ENCODE data around the gene CNPY1. TPM values are rescaled to one million over a fixed set of nuclear protein-coding genes. Genes with fewer than 3 reads are reported as not detected.

The CNPY1 gene
- total RNA-seq, 1 experiment from 2014 or later = not detected

- Histone ChIP-seq H2BK15ac (ENCODE audit: low read depth, low read length) (no peak overlapping the region), H3K27me3 (ENCODE audit: insufficient read depth, low read length) (peaks cover 5% of the 10 kb centered on the region; the same call in 1 of the 2 replicates), H2BK12ac (ENCODE audit: insufficient read length, low read depth, low read length) (no peak overlapping the region), H4K5ac (ENCODE audit: insufficient read length, low read depth, low read length) (no peak overlapping the region), H3K4ac (ENCODE audit: low read depth, low read length) (no peak overlapping the region), H3K56ac (ENCODE audit: insufficient read length, low read depth, low read length) (no peak overlapping the region), H3K27ac (ENCODE audit: insufficient read length, low read depth, low read length) (no peak overlapping the region), H3K9ac (ENCODE audit: extremely low read depth, insufficient read length, low read length) (no peak overlapping the region), H2AK5ac (ENCODE audit: insufficient read length, low read length) (no peak overlapping the region), H3K79me2 (ENCODE audit: insufficient read depth, low read length) (no peaks in the 10 kb centered on the region), H3K23ac (ENCODE audit: insufficient read length, low read depth, low read length) (no peak overlapping the region), H3K18ac (ENCODE audit: insufficient read length, low read depth, low read length) (no peak overlapping the region), H4K91ac (ENCODE audit: insufficient read length, low read depth, low read length) (no peak overlapping the region), H4K8ac (replicated peaks; ENCODE audit: insufficient read length, low read depth, low read length) (no peak overlapping the region), H3K23me2 (ENCODE audit: insufficient read length, low read depth, low read length, poor library complexity, severe bottlenecking) (peaks cover 6% of the 10 kb centered on the region), H3K79me1 (ENCODE audit: insufficient read depth, low read depth, low read length, poor library complexity, severe bottlenecking) (no peaks in the 10 kb centered on the region), H3K4me2 (ENCODE audit: insufficient read depth, insufficient read length, low read length) (no peak overlapping the region), H3K4me1 (ENCODE audit: insufficient read depth, low read length) (no peaks in the 10 kb centered on the region; the same call in 1 of the 2 replicates), H4K20me1 (ENCODE audit: control insufficient read depth, insufficient read depth, insufficient read length) (no peaks in the 10 kb centered on the region), H2BK120ac (ENCODE audit: low read depth, low read length, poor library complexity, severe bottlenecking) (no peak overlapping the region), H3K9me3 (ENCODE audit: control insufficient read depth, low read depth, low read length) (no peaks in the 10 kb centered on the region), H2BK5ac (ENCODE audit: insufficient read length, low read length) (no peak overlapping the region), H3K14ac (ENCODE audit: insufficient read depth, low read length) (no peak overlapping the region), H3T11ph (ENCODE audit: low read length) (no peak overlapping the region), H2AFZ (ENCODE audit: low read length) (no peak overlapping the region), H2BK20ac (ENCODE audit: low read depth, low read length, poor library complexity, severe bottlenecking) (no peak overlapping the region)
- WGBS (ENCODE audit: extremely low coverage, insufficient read length, low lambda C conversion rate) = no CpG with 5 or more reads among the region's 33 CpGs
- TF ChIP-seq, protein P1, sequence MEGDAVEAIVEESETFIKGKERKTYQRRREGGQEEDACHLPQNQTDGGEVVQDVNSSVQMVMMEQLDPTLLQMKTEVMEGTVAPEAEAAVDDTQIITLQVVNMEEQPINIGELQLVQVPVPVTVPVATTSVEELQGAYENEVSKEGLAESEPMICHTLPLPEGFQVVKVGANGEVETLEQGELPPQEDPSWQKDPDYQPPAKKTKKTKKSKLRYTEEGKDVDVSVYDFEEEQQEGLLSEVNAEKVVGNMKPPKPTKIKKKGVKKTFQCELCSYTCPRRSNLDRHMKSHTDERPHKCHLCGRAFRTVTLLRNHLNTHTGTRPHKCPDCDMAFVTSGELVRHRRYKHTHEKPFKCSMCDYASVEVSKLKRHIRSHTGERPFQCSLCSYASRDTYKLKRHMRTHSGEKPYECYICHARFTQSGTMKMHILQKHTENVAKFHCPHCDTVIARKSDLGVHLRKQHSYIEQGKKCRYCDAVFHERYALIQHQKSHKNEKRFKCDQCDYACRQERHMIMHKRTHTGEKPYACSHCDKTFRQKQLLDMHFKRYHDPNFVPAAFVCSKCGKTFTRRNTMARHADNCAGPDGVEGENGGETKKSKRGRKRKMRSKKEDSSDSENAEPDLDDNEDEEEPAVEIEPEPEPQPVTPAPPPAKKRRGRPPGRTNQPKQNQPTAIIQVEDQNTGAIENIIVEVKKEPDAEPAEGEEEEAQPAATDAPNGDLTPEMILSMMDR (conservative IDR thresholded peaks at IDR 0.05) = no peak
- Mint-ChIP-seq H3K9me3 (peaks cover 0 to 2% of the 10 kb centered on the region in 2 experiments; a peak in 3 of 5 replicates), H3K27ac (no peak overlapping the region), H3K4me3 (no peak overlapping the region), H3K4me1 (peaks cover 24 to 29% of the 10 kb centered on the region in 2 experiments), H3K27me3 (ENCODE audit: low read depth) (peaks cover 97% of the 10 kb centered on the region), H3K36me3 (ENCODE audit: insufficient read depth in 1 of 3, low read depth in 3 of 3) (no peaks in the 10 kb centered on the region; a peak in 2 of 7 replicates)
- no peak for DNase-seq
Observed at GRCh38 chr7:155493744-155494538, 52.4 kb downstream of the CNPY1 start.

Data from H9 (cell line).